HepG2 (cell line): Measurements from ENCODE around the gene CCDC157.

Experiments
- EZH2 ChIP-seq: conservative IDR thresholded peaks from 2 replicates; pipeline ENCODE4 v1.6.1; 2012; ENCODE audit warnings: mild to moderate bottlenecking, low read depth, low read length, moderate library complexity
- GZF1 ChIP-seq: sonication (generic); formaldehyde crosslinking; IDR thresholded peaks from 2 replicates; pipeline ENCODE4 v1.5.1; 2020; ENCODE audit warnings: mild to moderate bottlenecking, missing genetic modification reagents
- NFE2L1 ChIP-seq: sonication (generic); formaldehyde crosslinking; IDR thresholded peaks from 2 replicates; pipeline ENCODE4 v1.4.0; 2020; ENCODE audit warnings: missing genetic modification reagents, mild to moderate bottlenecking, borderline replicate concordance
- NKX3-1 ChIP-seq: sonication (generic); formaldehyde crosslinking; IDR thresholded peaks from 2 replicates; pipeline ENCODE4 v1.5.0; 2020; ENCODE audit warnings: missing genetic modification reagents
- POLR2A ChIP-seq, 2 experiments: IDR thresholded peaks; 2 replicates each; pipeline ENCODE4 v1.6.1; 2011; ENCODE audit warnings: low read depth in 2 of 2, low read length in 2 of 2, mild to moderate bottlenecking in 1 of 2, moderate library complexity in 1 of 2; ENCODE audit not compliant: insufficient read depth in 1 of 2
- POLR2AphosphoS5 ChIP-seq: IDR thresholded peaks from 2 replicates; pipeline ENCODE4 v1.6.1; 2012; ENCODE audit warnings: low read depth, low read length
- RFX5 ChIP-seq: IDR thresholded peaks from 2 replicates; pipeline ENCODE4 v1.6.1; 2011; ENCODE audit warnings: low read depth, low read length, improper control_type of control experiment
- SAFB2 ChIP-seq: sonication (generic); formaldehyde crosslinking; IDR thresholded peaks from 2 replicates; pipeline ENCODE4 v1.5.1; 2020; ENCODE audit warnings: missing genetic modification reagents, low read depth, mild to moderate bottlenecking, borderline replicate concordance
- ZNF121 ChIP-seq: sonication (generic); formaldehyde crosslinking; IDR thresholded peaks from 2 replicates; pipeline ENCODE4 v1.5.0; 2020; ENCODE audit warnings: mild to moderate bottlenecking, missing genetic modification reagents
- ZNF549 ChIP-seq: sonication (generic); formaldehyde crosslinking; IDR thresholded peaks from 2 replicates; pipeline ENCODE4 v1.5.0; 2020; ENCODE audit warnings: missing genetic modification reagents
- TF ChIP-seq, protein P1 (sequence below): sonication (generic); formaldehyde crosslinking; IDR thresholded peaks from 2 replicates; pipeline ENCODE4 v1.5.0; 2020; ENCODE audit warnings: mild to moderate bottlenecking, missing genetic modification reagents, moderate library complexity

DNA sequence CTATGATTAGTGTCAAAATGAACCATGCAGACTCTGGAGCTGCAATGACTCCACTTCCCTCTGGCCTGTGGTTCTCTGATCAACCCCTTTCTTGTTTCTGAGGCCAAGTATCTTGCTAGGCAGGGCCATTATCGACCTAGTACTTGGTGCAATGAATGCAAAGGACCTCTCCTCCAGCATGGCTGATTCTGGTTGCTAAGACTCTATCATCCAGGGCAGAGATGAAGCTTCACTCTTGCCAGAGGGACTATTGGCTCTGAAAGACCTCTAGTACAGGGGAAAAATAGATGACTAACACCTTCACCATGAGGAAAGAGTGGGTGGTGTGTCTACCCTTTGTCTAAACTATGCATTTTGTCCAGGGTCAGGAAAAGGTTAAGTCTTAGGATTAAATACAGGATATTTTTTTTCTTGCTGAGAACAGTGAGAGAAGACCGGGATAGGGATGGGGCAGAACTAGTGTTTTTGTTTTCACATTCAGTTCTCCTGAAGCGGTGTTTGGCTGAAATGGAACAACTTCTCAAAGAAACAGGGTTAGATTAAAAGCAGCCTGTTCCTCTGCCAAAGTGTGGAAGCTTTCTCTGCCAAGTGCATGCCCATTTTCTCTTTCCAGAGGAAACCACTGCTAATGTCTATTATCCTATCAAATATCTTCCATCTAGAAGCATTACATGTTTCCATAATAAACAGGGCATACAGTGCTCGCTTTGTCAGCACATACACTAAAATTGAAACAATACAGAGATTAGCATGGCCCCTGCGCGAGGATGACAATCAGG is 63.7 kb downstream of the CCDC157 start:
- TF ChIP-seq, protein P1, sequence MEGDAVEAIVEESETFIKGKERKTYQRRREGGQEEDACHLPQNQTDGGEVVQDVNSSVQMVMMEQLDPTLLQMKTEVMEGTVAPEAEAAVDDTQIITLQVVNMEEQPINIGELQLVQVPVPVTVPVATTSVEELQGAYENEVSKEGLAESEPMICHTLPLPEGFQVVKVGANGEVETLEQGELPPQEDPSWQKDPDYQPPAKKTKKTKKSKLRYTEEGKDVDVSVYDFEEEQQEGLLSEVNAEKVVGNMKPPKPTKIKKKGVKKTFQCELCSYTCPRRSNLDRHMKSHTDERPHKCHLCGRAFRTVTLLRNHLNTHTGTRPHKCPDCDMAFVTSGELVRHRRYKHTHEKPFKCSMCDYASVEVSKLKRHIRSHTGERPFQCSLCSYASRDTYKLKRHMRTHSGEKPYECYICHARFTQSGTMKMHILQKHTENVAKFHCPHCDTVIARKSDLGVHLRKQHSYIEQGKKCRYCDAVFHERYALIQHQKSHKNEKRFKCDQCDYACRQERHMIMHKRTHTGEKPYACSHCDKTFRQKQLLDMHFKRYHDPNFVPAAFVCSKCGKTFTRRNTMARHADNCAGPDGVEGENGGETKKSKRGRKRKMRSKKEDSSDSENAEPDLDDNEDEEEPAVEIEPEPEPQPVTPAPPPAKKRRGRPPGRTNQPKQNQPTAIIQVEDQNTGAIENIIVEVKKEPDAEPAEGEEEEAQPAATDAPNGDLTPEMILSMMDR (CRISPR knock-in tag) = no peak
- no peak for TF ChIP-seq NFE2L1 (CRISPR knock-in tag)
- TF ChIP-seq NKX3-1 (CRISPR knock-in tag) = no peak
- no peak for TF ChIP-seq ZNF549 (CRISPR knock-in tag)
- TF ChIP-seq POLR2AphosphoS5 = no peak
- TF ChIP-seq POLR2A (IDR thresholded peaks at IDR 0.05; ENCODE audit: insufficient read depth in 1 of 2, low read depth in 2 of 2, low read length in 2 of 2) = no peak
- no peak for TF ChIP-seq RFX5
- no peak for TF ChIP-seq EZH2
- TF ChIP-seq GZF1 (CRISPR knock-in tag) = no peak
- TF ChIP-seq SAFB2 (CRISPR knock-in tag) = no peak
- TF ChIP-seq ZNF121 (CRISPR knock-in tag) = no peak
